K562 (cell line): ENCODE measurements around the gene OSGIN1. TPM values are rescaled to one million over a fixed set of nuclear protein-coding genes. Genes with fewer than 3 reads are reported as not detected.

ENCODE experiments used
- ATAC-seq: fragments of 200-7000 bp; cut with Tn5 transposase; 3 replicates; pipeline ENCODE4 v1.9.1; 2020; ENCODE audit warnings: moderate library complexity
- BruUV-seq: library from RNA; stranded (reverse); fragments of 400-500 nt; replicated peaks from 2 replicates; lab custom pipeline; 2021; lab: Mats Ljungman, UMichigan
- CTCF ChIA-PET: fragments of 300-600 bp; formaldehyde crosslinking; extraction: SDS; loops from one replicate; lab custom pipeline; 2021; ENCODE audit warnings: low intra/inter-chr PET ratio; lab: Yijun Ruan, JAX
- POLR2A ChIA-PET: fragments of 300-600, 350-650 bp; sonication (Branson Sonifier 250); formaldehyde crosslinking; extraction: SDS; loops from one replicate; lab custom pipeline; 2021; ENCODE audit warnings: antibody characterized with exemption, inconsistent platforms; lab: Yijun Ruan, JAX
- DNase-seq, 4 experiments: peaks; one replicate each; pipeline versions ENCODE4 v3.0.0 to v3.0.0-alpha.2; 2011 to 2018; ENCODE audit warnings: low spot score in 3 of 4, mixed read lengths in 3 of 4; ENCODE audit errors: extremely low read depth in 1 of 4
- FAIRE-seq: peaks from 2 replicates; lab custom pipeline; 2011; peaks lifted over from hg19 to GRCh38; lab: Jason Lieb, UNC
- H2AFZ ChIP-seq: 2 replicates; pipeline ENCODE4 v1.6.0; 2011; ENCODE audit warnings: low read depth, low read length, control low read depth, inconsistent platforms
- H3K27ac ChIP-seq: fragments of 200-600 bp; 3 replicates; pipeline ENCODE4 v1.8.0; 2011; ENCODE audit warnings: low read depth, mild to moderate bottlenecking, control low read depth, inconsistent platforms, low read length, moderate library complexity, mixed read lengths; ENCODE audit errors: extremely low read depth
- H3K27me3 ChIP-seq, 2 experiments: fragments of 300-600 bp in 1 of 2; 2 replicates in 1 of 2; 3 replicates in 1 of 2; pipeline versions ENCODE4 v1.6.0 to v1.8.0; 2011; ENCODE audit warnings: inconsistent platforms in 2 of 2, low read length in 2 of 2, mild to moderate bottlenecking in 1 of 2, mixed read lengths in 1 of 2, moderate library complexity in 1 of 2; ENCODE audit not compliant: control insufficient read depth in 2 of 2, insufficient read depth in 2 of 2
- H3K36me3 ChIP-seq: fragments of 300-600 bp; 3 replicates; pipeline ENCODE4 v1.8.0; 2011; ENCODE audit warnings: mild to moderate bottlenecking, low read length, inconsistent platforms; ENCODE audit not compliant: control insufficient read depth, insufficient read depth
- H3K4me1 ChIP-seq, 2 experiments: fragments of 200-600 bp in 1 of 2; replicated peaks in 1 of 2; 2 replicates in 1 of 2; 3 replicates in 1 of 2; pipeline versions ENCODE4 v1.5.1 to v1.8.0; 2011; ENCODE audit warnings: inconsistent platforms in 2 of 2, low read length in 2 of 2, mild to moderate bottlenecking in 1 of 2, mixed read lengths in 1 of 2, moderate library complexity in 1 of 2; ENCODE audit not compliant: control insufficient read depth in 2 of 2, insufficient read depth in 2 of 2
- H3K4me2 ChIP-seq: 2 replicates; pipeline ENCODE4 v1.6.1; 2011; ENCODE audit warnings: low read length, control low read depth, inconsistent platforms, mixed read lengths; ENCODE audit not compliant: insufficient read depth
- H3K4me3 ChIP-seq: fragments of 200-600 bp; sonication (generic), shearing (Covaris generic); 2 replicates; pipeline ENCODE4 v1.5.1; 2016; ENCODE audit warnings: control low read depth, inconsistent platforms
- H3K79me2 ChIP-seq: fragments of 200-600 bp; 3 replicates; pipeline ENCODE4 v1.8.0; 2011; ENCODE audit warnings: low read length, inconsistent platforms; ENCODE audit not compliant: control insufficient read depth, insufficient read depth
- H3K9ac ChIP-seq, 2 experiments: 2 replicates each; pipeline versions ENCODE4 v1.6.0 to v1.6.1; 2011; ENCODE audit warnings: low read depth in 2 of 2, low read length in 2 of 2, control low read depth in 1 of 2, inconsistent platforms in 1 of 2, mild to moderate bottlenecking in 1 of 2, mixed read lengths in 1 of 2; ENCODE audit not compliant: insufficient read depth in 1 of 2
- H3K9me1 ChIP-seq: one replicate; pipeline ENCODE4 v1.6.0; 2011; ENCODE audit warnings: inconsistent platforms, mild to moderate bottlenecking, low read length, moderate library complexity; ENCODE audit not compliant: control insufficient read depth, insufficient read depth
- H3K9me3 ChIP-seq: replicated peaks from 2 replicates; pipeline ENCODE4 v1.5.1; 2011; ENCODE audit warnings: low read depth, low read length, inconsistent platforms; ENCODE audit not compliant: control insufficient read depth, insufficient read depth
- H4K20me1 ChIP-seq: replicated peaks from 2 replicates; pipeline ENCODE4 v1.6.1; 2011; ENCODE audit warnings: low read length, inconsistent platforms, mixed read lengths; ENCODE audit not compliant: control insufficient read depth, insufficient read depth
- HDAC6 ChIP-seq: IDR thresholded peaks from 2 replicates; pipeline ENCODE4 v1.6.1; 2012; ENCODE audit warnings: low read depth, mild to moderate bottlenecking, control low read depth, inconsistent platforms, low read length, moderate library complexity
- KDM4B ChIP-seq, 2 experiments: fragments of 450-650 bp in 1 of 2; sonication (generic) in 1 of 2; IDR thresholded peaks; 2 replicates each; pipeline ENCODE4 v1.6.1; 2016 to 2017; ENCODE audit warnings: borderline replicate concordance in 2 of 2, antibody characterized with exemption in 1 of 2, low read depth in 1 of 2, mild to moderate bottlenecking in 1 of 2
- MAFG ChIP-seq: fragments of 450-650 bp; conservative IDR thresholded peaks from 2 replicates; pipeline ENCODE4 v1.6.1; 2016; ENCODE audit warnings: missing genetic modification characterization, missing compliant biosample characterization
- SIRT6 ChIP-seq: IDR thresholded peaks from one replicate; pipeline ENCODE4 v1.6.1; 2012; ENCODE audit warnings: low read depth, mild to moderate bottlenecking, control low read depth, inconsistent platforms, low read length, moderate library complexity
- ZNF764 ChIP-seq: fragments of 250-450 bp; sonication (Bioruptor Pico); IDR thresholded peaks from 2 replicates; pipeline ENCODE4 v1.4.0; 2020; ENCODE audit warnings: low read depth, mild to moderate bottlenecking, moderate library complexity
- ZSCAN29 ChIP-seq: fragments of 450-650 bp; IDR thresholded peaks from 2 replicates; pipeline ENCODE4 v1.6.1; 2017
- WGBS: fragments of 100-300 bp; shearing (Covaris generic); methylation state at CpG from one replicate; pipeline ENCODE4 v1.1.6; 2016; ENCODE audit warnings: low coverage, mixed read lengths; ENCODE audit not compliant: insufficient coverage; ENCODE audit errors: missing lambda C conversion rate; 5-methylcytosine and 5-hydroxymethylcytosine counted together
- in situ Hi-C: fragments of 300-500 bp; cut with MboI; formaldehyde crosslinking; loops from 4 replicates; pipeline ENCODE4 v1.15.0; 2018; ENCODE audit warnings: inconsistent platforms, mixed read lengths
- intact Hi-C: fragments of 100-400 bp; cut with micrococcal nuclease; formaldehyde crosslinking; loops from 2 replicates; pipeline ENCODE4 v1.14.2; 2022
- polyA plus RNA-seq, 8 experiments: library from polyadenylated mRNA; depleted of rRNA in 4 of 8; stranded (reverse) in 5 of 8; unstranded in 3 of 8; fragments of >200 nt; fragmentation: Nextera tagmentation in 2 of 8; fragmentation: Illumina TruSeq in 1 of 8; extraction: Ambion mirVana in 2 of 8; extraction: Trizol in 1 of 8; gene quantifications; 2 replicates each; pipeline versions ENCODE4 v1.2.1 to v1.2.3, GENCODE V29; 2011 to 2014; ENCODE audit warnings: inconsistent platforms in 1 of 8, missing spikeins in 1 of 8
- total RNA-seq, 7 experiments: library from RNA; depleted of rRNA in 6 of 7; stranded (reverse); fragments of >200 nt in 6 of 7; fragmentation: Illumina TruSeq in 2 of 7; extraction: Trizol in 2 of 7; gene quantifications; 2 replicates each; pipeline versions ENCODE4 v1.2.1 to v1.2.3, GENCODE V29; 2011 to 2021; ENCODE audit warnings: low replicate concordance in 1 of 7
- TF ChIP-seq, protein P1 (sequence below), 2 experiments: fragments of 200-800 bp in 1 of 2; sonication (Bioruptor generic) in 1 of 2; sonication (generic) in 1 of 2; formaldehyde crosslinking in 1 of 2; IDR thresholded peaks in 1 of 2; conservative IDR thresholded peaks in 1 of 2; 2 replicates each; pipeline versions ENCODE4 v1.5.0 to v1.6.1; 2016 to 2020; ENCODE audit warnings: missing compliant biosample characterization in 1 of 2, missing genetic modification characterization in 1 of 2, missing genetic modification reagents in 1 of 2
- TF ChIP-seq, protein P2 (sequence below): sonication (generic); formaldehyde crosslinking; IDR thresholded peaks from 2 replicates; pipeline ENCODE4 v1.8.1; 2023; ENCODE audit warnings: mild to moderate bottlenecking, missing genetic modification reagents

The OSGIN1 gene
- total and polyA plus RNA-seq, 9 of the 15 experiments (the other 6 are each of a cell fraction or from before 2014, with no cell fraction given) = 0.03 to 3.6 (median 1.6) TPM

DNA sequence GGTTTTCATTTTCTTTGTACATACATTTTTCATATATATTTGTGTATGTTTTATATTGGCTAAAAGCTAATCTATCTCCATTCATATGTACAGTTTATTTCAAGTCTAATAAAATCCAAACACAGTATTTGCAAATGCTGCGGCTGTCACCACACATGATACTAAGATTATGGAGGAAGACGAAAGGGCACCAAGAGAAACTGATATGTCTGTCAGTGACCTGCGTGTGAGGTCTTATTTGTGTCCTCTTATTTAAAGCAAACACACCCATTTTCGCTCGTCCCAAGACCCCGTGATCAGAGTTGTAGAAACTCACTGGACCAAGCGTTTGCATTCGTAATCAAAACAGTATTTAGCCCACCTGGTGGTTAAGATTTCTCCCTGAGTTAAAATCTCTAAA, 45.9 kb upstream of the OSGIN1 start:
- H2AFZ ChIP-seq = no peak overlapping the region
- FAIRE-seq = no peak
- no peaks in the 10 kb centered on the region for H3K9me1 ChIP-seq

More for the DNA sequence above, 45.9 kb upstream of the OSGIN1 start:
- TF ChIP-seq MAFG (no peak), ZNF764 (CRISPR knock-in tag) (no peak), HDAC6 (no peak), KDM4B (IDR thresholded peaks at IDR 0.05; ENCODE audit: borderline replicate concordance in 2 of 2, low read depth in 1 of 2) (no peak), SIRT6 (no peak), ZSCAN29 (no peak)
- TF ChIP-seq, protein P1, sequence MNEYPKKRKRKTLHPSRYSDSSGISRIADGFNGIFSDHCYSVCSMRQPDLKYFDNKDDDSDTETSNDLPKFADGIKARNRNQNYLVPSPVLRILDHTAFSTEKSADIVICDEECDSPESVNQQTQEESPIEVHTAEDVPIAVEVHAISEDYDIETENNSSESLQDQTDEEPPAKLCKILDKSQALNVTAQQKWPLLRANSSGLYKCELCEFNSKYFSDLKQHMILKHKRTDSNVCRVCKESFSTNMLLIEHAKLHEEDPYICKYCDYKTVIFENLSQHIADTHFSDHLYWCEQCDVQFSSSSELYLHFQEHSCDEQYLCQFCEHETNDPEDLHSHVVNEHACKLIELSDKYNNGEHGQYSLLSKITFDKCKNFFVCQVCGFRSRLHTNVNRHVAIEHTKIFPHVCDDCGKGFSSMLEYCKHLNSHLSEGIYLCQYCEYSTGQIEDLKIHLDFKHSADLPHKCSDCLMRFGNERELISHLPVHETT (CRISPR knock-in tag; conservative IDR thresholded peaks at IDR 0.05 in 1 of 2, IDR thresholded peaks at IDR 0.05 in 1 of 2) = no peak
- TF ChIP-seq, protein P2, sequence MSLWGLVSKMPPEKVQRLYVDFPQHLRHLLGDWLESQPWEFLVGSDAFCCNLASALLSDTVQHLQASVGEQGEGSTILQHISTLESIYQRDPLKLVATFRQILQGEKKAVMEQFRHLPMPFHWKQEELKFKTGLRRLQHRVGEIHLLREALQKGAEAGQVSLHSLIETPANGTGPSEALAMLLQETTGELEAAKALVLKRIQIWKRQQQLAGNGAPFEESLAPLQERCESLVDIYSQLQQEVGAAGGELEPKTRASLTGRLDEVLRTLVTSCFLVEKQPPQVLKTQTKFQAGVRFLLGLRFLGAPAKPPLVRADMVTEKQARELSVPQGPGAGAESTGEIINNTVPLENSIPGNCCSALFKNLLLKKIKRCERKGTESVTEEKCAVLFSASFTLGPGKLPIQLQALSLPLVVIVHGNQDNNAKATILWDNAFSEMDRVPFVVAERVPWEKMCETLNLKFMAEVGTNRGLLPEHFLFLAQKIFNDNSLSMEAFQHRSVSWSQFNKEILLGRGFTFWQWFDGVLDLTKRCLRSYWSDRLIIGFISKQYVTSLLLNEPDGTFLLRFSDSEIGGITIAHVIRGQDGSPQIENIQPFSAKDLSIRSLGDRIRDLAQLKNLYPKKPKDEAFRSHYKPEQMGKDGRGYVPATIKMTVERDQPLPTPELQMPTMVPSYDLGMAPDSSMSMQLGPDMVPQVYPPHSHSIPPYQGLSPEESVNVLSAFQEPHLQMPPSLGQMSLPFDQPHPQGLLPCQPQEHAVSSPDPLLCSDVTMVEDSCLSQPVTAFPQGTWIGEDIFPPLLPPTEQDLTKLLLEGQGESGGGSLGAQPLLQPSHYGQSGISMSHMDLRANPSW = no peak
- Histone ChIP-seq H3K36me3 (no peaks in the 10 kb centered on the region), H3K4me3 (no peak overlapping the region), H3K9ac (no peak overlapping the region), H3K79me2 (no peaks in the 10 kb centered on the region), H3K9me3 (no peaks in the 10 kb centered on the region), H3K27ac (no peak overlapping the region), H3K27me3 (peaks cover 7 to 28% of the 10 kb centered on the region in 2 experiments; a peak in 3 of 5 replicates), H3K4me1 (no peaks in the 10 kb centered on the region; a peak in 1 of 5 replicates), H4K20me1 (no peaks in the 10 kb centered on the region; the same call in none of the 2 replicates), H3K4me2 (no peak overlapping the region)
- in situ Hi-C loops = no loop called here
- CTCF ChIA-PET = no interaction called here
- ATAC-seq (no peak), DNase-seq (no peak)
- BruUV-seq = no TSS peak
- POLR2A ChIA-PET = no interaction called here
- 35% methylated on average over 8 of the region's 8 CpGs for WGBS
- intact Hi-C loops = no loop called here
